HepG2 (cell line): ENCODE data around the gene CAMKV. TPM values are rescaled to one million over a fixed set of nuclear protein-coding genes. Genes with fewer than 3 reads are reported as not detected.
"Not testable (repeated sequence)": the region's sequence is repeated elsewhere in the genome, so short reads cannot be mapped to it uniquely, and the experiment has no call there.

Experiments
- ATAC-seq: fragments of 200-7000 bp; cut with Tn5 transposase; 3 replicates; pipeline ENCODE4 v1.9.1; 2020; ENCODE audit warnings: mild to moderate bottlenecking, moderate library complexity
- BruUV-seq: library from RNA; stranded (reverse); fragments of 400-500 nt; replicated peaks from 2 replicates; lab custom pipeline; 2021; lab: Mats Ljungman, UMichigan
- CTCF ChIA-PET: fragments of 300-600 bp; formaldehyde crosslinking; extraction: SDS; loops from one replicate; lab custom pipeline; 2021; ENCODE audit warnings: low total read pairs, inconsistent platforms, low intra/inter-chr PET ratio; lab: Yijun Ruan, JAX
- POLR2A ChIA-PET: fragments of 350-600 bp; sonication (Branson Sonifier 250); formaldehyde crosslinking; loops from one replicate; lab custom pipeline; 2020; ENCODE audit warnings: antibody characterized with exemption, inconsistent platforms; lab: Yijun Ruan, JAX
- DNase-seq: peaks from one replicate; pipeline ENCODE4 v3.0.0-alpha.2; 2015; ENCODE audit warnings: low spot score
- FAIRE-seq: peaks from 3 replicates; lab custom pipeline; 2011; peaks lifted over from hg19 to GRCh38; lab: Jason Lieb, UNC
- H2AFZ ChIP-seq: one replicate; pipeline ENCODE4 v1.6.1; 2011; ENCODE audit warnings: low read length, inconsistent platforms
- H3K27ac ChIP-seq: fragments of 300-600 bp; 3 replicates; pipeline ENCODE4 v1.8.0; 2011; ENCODE audit warnings: mixed run types, mild to moderate bottlenecking, mixed read lengths, low read length, inconsistent platforms; ENCODE audit not compliant: insufficient read depth; ENCODE audit errors: extremely low read length
- H3K27me3 ChIP-seq, 2 experiments: fragments of 200-600 bp in 1 of 2; 2 replicates in 1 of 2; 3 replicates in 1 of 2; pipeline versions ENCODE4 v1.6.0 to v1.8.0; 2011; ENCODE audit warnings: low read length in 2 of 2, mild to moderate bottlenecking in 2 of 2, moderate library complexity in 2 of 2, inconsistent platforms in 1 of 2; ENCODE audit not compliant: insufficient read depth in 2 of 2, control insufficient read depth in 1 of 2
- H3K36me3 ChIP-seq, 2 experiments: fragments of 200-600 bp in 1 of 2; replicated peaks in 1 of 2; 2 replicates in 1 of 2; 3 replicates in 1 of 2; pipeline versions ENCODE4 v1.5.1 to v1.8.0; 2011; ENCODE audit warnings: low read length in 2 of 2, inconsistent platforms in 1 of 2; ENCODE audit not compliant: insufficient read depth in 2 of 2, control insufficient read depth in 1 of 2
- H3K4me1 ChIP-seq: 2 replicates; pipeline ENCODE4 v1.5.1; 2012; ENCODE audit warnings: low read length, inconsistent platforms; ENCODE audit not compliant: insufficient read depth
- H3K4me2 ChIP-seq: 2 replicates; pipeline ENCODE4 v1.6.0; 2011; ENCODE audit warnings: low read depth, low read length, inconsistent platforms
- H3K4me3 ChIP-seq, 3 experiments: fragments of 200-600 bp in 1 of 3; sonication (generic), shearing (Covaris generic) in 1 of 3; replicated peaks in 1 of 3; 2 replicates each; pipeline ENCODE4 v1.5.1; 2011 to 2016; ENCODE audit warnings: low read length in 3 of 3, inconsistent platforms in 2 of 3, low read depth in 2 of 3, mild to moderate bottlenecking in 2 of 3, control low read depth in 1 of 3, mixed read lengths in 1 of 3; ENCODE audit not compliant: insufficient read depth in 1 of 3
- H3K79me2 ChIP-seq: one replicate; pipeline ENCODE4 v1.6.1; 2011; ENCODE audit warnings: low read length, inconsistent platforms; ENCODE audit not compliant: insufficient read depth
- H3K9ac ChIP-seq: 2 replicates; pipeline ENCODE4 v1.6.0; 2011; ENCODE audit warnings: mild to moderate bottlenecking, low read depth, low read length, inconsistent platforms; ENCODE audit not compliant: insufficient read depth
- H3K9me3 ChIP-seq: 2 replicates; pipeline ENCODE4 v1.5.1; 2012; ENCODE audit warnings: mild to moderate bottlenecking, low read length
- H4K20me1 ChIP-seq: 2 replicates; pipeline ENCODE4 v1.6.0; 2011; ENCODE audit warnings: inconsistent platforms, mild to moderate bottlenecking, low read length, moderate library complexity; ENCODE audit not compliant: insufficient read depth
- CEBPB ChIP-seq: IDR thresholded peaks from 2 replicates; pipeline ENCODE4 v1.6.1; 2011; ENCODE audit warnings: low read depth, low read length, improper control_type of control experiment, borderline replicate concordance
- CEBPG ChIP-seq: IDR thresholded peaks from 2 replicates; pipeline ENCODE4 v1.6.1; 2016
- E2F1 ChIP-seq: sonication (generic); formaldehyde crosslinking; IDR thresholded peaks from 2 replicates; pipeline ENCODE4 v1.5.0; 2020; ENCODE audit warnings: missing genetic modification reagents
- HNRNPL ChIP-seq: fragments of 200-400 bp; formaldehyde crosslinking; IDR thresholded peaks from 2 replicates; pipeline ENCODE4 v1.6.1; 2017; ENCODE audit warnings: mild to moderate bottlenecking, low read depth, low read length
- HNRNPLL ChIP-seq: fragments of 200-400 bp; formaldehyde crosslinking; IDR thresholded peaks from 2 replicates; pipeline ENCODE4 v1.6.1; 2017; ENCODE audit warnings: mild to moderate bottlenecking, low read depth, low read length; ENCODE audit not compliant: poor library complexity, severe bottlenecking
- MEF2D ChIP-seq: sonication (generic); formaldehyde crosslinking; IDR thresholded peaks from 2 replicates; pipeline ENCODE4 v1.5.1; 2020; ENCODE audit warnings: mild to moderate bottlenecking, missing genetic modification reagents
- ZBTB20 ChIP-seq: sonication (generic); formaldehyde crosslinking; IDR thresholded peaks from 2 replicates; pipeline ENCODE4 v1.8.1; 2023; ENCODE audit warnings: missing genetic modification reagents, low read depth, mild to moderate bottlenecking, borderline replicate concordance
- WGBS: methylation state at CpG from one replicate; pipeline ENCODE4 v1.1.6; 2017; ENCODE audit warnings: low lambda C conversion rate; 5-methylcytosine and 5-hydroxymethylcytosine counted together
- in situ Hi-C: cut with HindIII; loops from 2 replicates; pipeline ENCODE4 v1.10.0; 2017; ENCODE audit warnings: low pct_unique_long_range_greater_than_20kb; ENCODE audit not compliant: extremely low pct_ligation_motif_present
- intact Hi-C: fragments of 100-400 bp; cut with micrococcal nuclease; formaldehyde crosslinking; loops from one replicate; pipeline ENCODE4 v1.10.0; 2022; ENCODE audit not compliant: unreplicated experiment
- polyA plus RNA-seq, 8 experiments: library from polyadenylated mRNA; depleted of rRNA in 3 of 8; stranded (reverse) in 7 of 8; unstranded in 1 of 8; fragments of >200 nt; fragmentation: Illumina TruSeq in 4 of 8; extraction: Trizol in 4 of 8; gene quantifications; 2 replicates each; pipeline versions ENCODE4 v1.2.1 to v1.2.3, GENCODE V29; 2011 to 2016; ENCODE audit warnings: low read depth in 4 of 8, missing spikeins in 1 of 8, mixed read lengths in 1 of 8; ENCODE audit not compliant: insufficient read depth in 1 of 8
- total RNA-seq, 5 experiments: library from RNA; depleted of rRNA; stranded (reverse); fragments of >200 nt; fragmentation: Illumina TruSeq; extraction: Trizol; gene quantifications; 2 replicates each; pipeline ENCODE4 v1.2.3, GENCODE V29; 2016; ENCODE audit warnings: low read depth in 1 of 5

The CAMKV gene
- total and polyA plus RNA-seq, 2 of the 13 experiments (the other 11 are each of a cell fraction or from before 2014, with no cell fraction given), result 0.13 to 0.15 TPM

GRCh38 chr3:49869525-49870126 lies at the start of gene CAMKV (continued):
- peak; percentile 33 for TF ChIP-seq HNRNPLL
- TF ChIP-seq ZBTB20 (CRISPR knock-in tag), result no peak
- TF ChIP-seq MEF2D (CRISPR knock-in tag), result no peak

- H3K4me1 ChIP-seq, FAIRE-seq, H2AFZ ChIP-seq, H3K36me3 ChIP-seq, H3K27me3 ChIP-seq, H3K4me2 ChIP-seq, H3K9ac ChIP-seq, H3K27ac ChIP-seq, BruUV-seq, H3K4me3 ChIP-seq, ATAC-seq, DNase-seq, CTCF ChIA-PET, intact Hi-C loops, H3K9me3 ChIP-seq, in situ Hi-C loops, H4K20me1 ChIP-seq, POLR2A ChIA-PET, H3K79me2 ChIP-seq: not testable (repeated sequence)
- 96% methylated on average over 19 of the region's 19 CpGs for WGBS
Measured at GRCh38 chr3:49917806-49918590, 48.3 kb upstream of the CAMKV start.

GRCh38 chr3:49916686-49917085 lies 47.0 kb upstream of the CAMKV start:
- WGBS, result 96% methylated on average over 4 of the region's 5 CpGs
- no peak overlapping the region for H2AFZ ChIP-seq
- no peaks in the 10 kb centered on the region for H3K27me3 ChIP-seq
- ChIA-PET CTCF (no interaction called here), POLR2A (interaction anchor here (1.7 kb wide), 1 partner anchor 13 kb away, joined by 4 read pairs; the partner anchor contains the start of gene MON1A)
- ATAC-seq (no peak), FAIRE-seq (no peak), DNase-seq (no peak)
- H3K4me1 ChIP-seq, result no peaks in the 10 kb centered on the region
- intact Hi-C loops, result no loop called here
- no peaks in the 10 kb centered on the region for H3K79me2 ChIP-seq
- BruUV-seq, result no TSS peak
- no peak overlapping the region for H3K4me3 ChIP-seq
- no peak overlapping the region for H3K9ac ChIP-seq
- H4K20me1 ChIP-seq, result no peaks in the 10 kb centered on the region
- H3K36me3 ChIP-seq, result no peaks in the 10 kb centered on the region; a peak in 1 of 5 replicates
- TF ChIP-seq CEBPG (CRISPR knock-in tag) (peak; percentile 62), CEBPB (peak; percentile 94), E2F1 (CRISPR knock-in tag) (no peak), HNRNPL (no peak)
- no peaks in the 10 kb centered on the region for H3K9me3 ChIP-seq
- H3K27ac ChIP-seq, result no peak overlapping the region
- no peak overlapping the region for H3K4me2 ChIP-seq
- in situ Hi-C loops, result no loop called here
